Heart left ventricle (tissue), 11 donors: Measurements from ENCODE around the gene RFC5. TPM values are rescaled to one million over a fixed set of nuclear protein-coding genes. Genes with fewer than 3 reads are reported as not detected.

Experiments used
- polyA plus RNA-seq, 2 donors: library from polyadenylated mRNA; stranded (reverse); fragments of 200-250 nt; gene quantifications; one replicate each; pipeline ENCODE4 v1.2.3, GENCODE V29; 2013
- total RNA-seq, 9 donors: library from RNA; depleted of rRNA in 2 of 9; stranded (reverse); fragments of >200 nt in 2 of 9; fragmentation: NEBNext Ultra II Directional in 3 of 9; extraction: Animal tissue kit (Norgen Biotek cat#: 25700) in 3 of 9; gene quantifications; one replicate each; pipeline versions ENCODE4 v1.1.0 to v1.2.4, GENCODE V29; 2016 to 2023
- donor health status: ischemic (EF 13 %, LVEDD 7.1; RV severe dilation, severe dysfunction).
- donor health status: healthy with polysubstance abuse.
- donor health status: DM: no; HTN: yes; CAD: no.
- donor health status: DM: no; HTN: no; CAD: no.
- donor health status: ischemic (EF 25% LVEDD 5.7; RV mildly dilated, moderate dysfunction).
- donor health status: healthy.
- donor health status: DM: yes; HTN: yes; CAD: no.
- donor health status: PGD.
- donor health status: nonischemic (EF 23%, LVEDD 6.1; RV moderate dilation, normal function).

RFC5 gene
- total and polyA plus RNA-seq, 11 donors = 2.3 to 8.2 (median 4.7) TPM

Other genes with a start within 250 kb of the RFC5 start
- under 1 TPM in 2 of 9 donors, not detected in 7; 0.02 TPM for gene KSR2, start 47.7 kb upstream of the RFC5 start, total RNA-seq
- gene KSR2, start 47.7 kb upstream of the RFC5 start, polyA plus RNA-seq = under 1 TPM in 1 of 2 donors, not detected in 1; under 0.01 TPM
- 100 to 1,000 TPM in 8 of 9 donors, 10 to 100 TPM in 1; 89.1 to 162 (median 105) TPM for gene WSB2, start 44.5 kb downstream of the RFC5 start, total RNA-seq
- 100 to 1,000 TPM in 1 of 2 donors, 10 to 100 TPM in 1; 51.8 to 152 TPM for gene WSB2, start 44.5 kb downstream of the RFC5 start, polyA plus RNA-seq
- 10 to 100 TPM in 6 of 9 donors, 1 to 10 TPM in 3; 6.9 to 17.7 (median 10.7) TPM for gene VSIG10, start 87.3 kb downstream of the RFC5 start, total RNA-seq
- 10 to 100 TPM in 1 of 2 donors, 1 to 10 TPM in 1; 6.3 to 11.3 TPM for gene VSIG10, start 87.3 kb downstream of the RFC5 start, polyA plus RNA-seq
- gene PEBP1, start 119.4 kb downstream of the RFC5 start, total RNA-seq = 100 to 1,000 TPM; 301 to 751 (median 420) TPM
- gene PEBP1, start 119.4 kb downstream of the RFC5 start, polyA plus RNA-seq = 100 to 1,000 TPM; 295 to 554 TPM